GM13976 (cell line): ENCODE data around the gene NDUFA1.
"Not testable (repeated sequence)": the region's sequence is repeated elsewhere in the genome, so short reads cannot be mapped to it uniquely, and the experiment has no call there.

Experiments used
- DNase-seq: peaks from one replicate; pipeline ENCODE4 v3.0.0; 2012; ENCODE audit warnings: low spot score
- in situ Hi-C: fragments of 300-500 bp; cut with MboI; formaldehyde crosslinking; loops from one replicate; pipeline ENCODE4 v1.12.0; 2022; ENCODE audit warnings: low sequenced_read_pairs, mixed read lengths, inconsistent platforms; ENCODE audit not compliant: unreplicated experiment
- TF ChIP-seq, protein P1 (sequence below): IDR thresholded peaks from 2 replicates; pipeline ENCODE4 v1.5.1; 2012; ENCODE audit warnings: borderline replicate concordance, mild to moderate bottlenecking; ENCODE audit not compliant: insufficient read depth; ENCODE audit errors: extremely low read depth, missing control alignments, control extremely low read depth

Gene NDUFA1

GRCh38 chrX:119885554-119886428, 14.2 kb downstream of the NDUFA1 start:
- in situ Hi-C loops: no loop called here
- TF ChIP-seq, protein P1, sequence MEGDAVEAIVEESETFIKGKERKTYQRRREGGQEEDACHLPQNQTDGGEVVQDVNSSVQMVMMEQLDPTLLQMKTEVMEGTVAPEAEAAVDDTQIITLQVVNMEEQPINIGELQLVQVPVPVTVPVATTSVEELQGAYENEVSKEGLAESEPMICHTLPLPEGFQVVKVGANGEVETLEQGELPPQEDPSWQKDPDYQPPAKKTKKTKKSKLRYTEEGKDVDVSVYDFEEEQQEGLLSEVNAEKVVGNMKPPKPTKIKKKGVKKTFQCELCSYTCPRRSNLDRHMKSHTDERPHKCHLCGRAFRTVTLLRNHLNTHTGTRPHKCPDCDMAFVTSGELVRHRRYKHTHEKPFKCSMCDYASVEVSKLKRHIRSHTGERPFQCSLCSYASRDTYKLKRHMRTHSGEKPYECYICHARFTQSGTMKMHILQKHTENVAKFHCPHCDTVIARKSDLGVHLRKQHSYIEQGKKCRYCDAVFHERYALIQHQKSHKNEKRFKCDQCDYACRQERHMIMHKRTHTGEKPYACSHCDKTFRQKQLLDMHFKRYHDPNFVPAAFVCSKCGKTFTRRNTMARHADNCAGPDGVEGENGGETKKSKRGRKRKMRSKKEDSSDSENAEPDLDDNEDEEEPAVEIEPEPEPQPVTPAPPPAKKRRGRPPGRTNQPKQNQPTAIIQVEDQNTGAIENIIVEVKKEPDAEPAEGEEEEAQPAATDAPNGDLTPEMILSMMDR: no peak
- DNase-seq: no peak

DNA sequence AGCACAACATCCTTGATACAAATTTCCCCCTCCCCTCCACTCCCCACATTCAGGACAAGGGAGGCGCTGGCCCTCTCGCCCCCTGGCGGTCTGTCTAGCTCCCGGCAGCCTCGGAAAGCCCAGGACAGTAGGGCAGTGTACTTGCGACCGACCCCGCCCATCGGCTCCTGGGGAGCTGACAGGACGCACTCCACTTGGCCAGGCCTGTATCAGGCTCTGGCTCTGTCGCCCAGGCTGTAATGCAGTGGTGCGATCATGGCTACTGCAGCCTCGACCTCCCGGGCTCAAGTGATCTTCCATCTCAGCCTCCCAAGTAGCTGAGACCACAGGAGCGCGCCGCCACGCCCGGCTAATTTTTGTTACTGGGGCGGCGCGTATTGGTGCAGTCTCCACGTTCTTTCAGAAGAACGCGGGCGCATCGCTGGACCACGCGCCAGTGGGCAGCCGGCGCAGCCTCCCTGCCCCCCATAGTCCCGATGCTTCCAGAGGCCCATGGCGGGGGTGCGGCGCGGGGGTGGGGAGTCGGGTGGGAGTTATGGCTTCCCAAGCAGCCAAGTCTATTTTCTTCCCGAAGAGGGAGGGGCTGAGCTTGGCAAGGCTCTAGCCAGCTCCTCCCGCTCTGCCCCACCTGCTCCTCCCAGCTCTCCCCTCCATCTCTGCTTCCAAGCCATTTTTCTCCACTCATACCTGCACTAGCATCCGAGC, 16.2 kb downstream of the NDUFA1 start:
- in situ Hi-C loops: no loop called here
- DNase-seq: peak; percentile 65
- TF ChIP-seq, protein P1: peak; percentile 36

- DNase-seq, in situ Hi-C loops: not testable (repeated sequence)
These were observed 19.0 kb downstream of the NDUFA1 start for GRCh38 chrX:119890626-119891025.

GRCh38 chrX:119891961-119892692, 20.5 kb downstream of the NDUFA1 start:
- in situ Hi-C loops, DNase-seq: not testable (repeated sequence)

DNA sequence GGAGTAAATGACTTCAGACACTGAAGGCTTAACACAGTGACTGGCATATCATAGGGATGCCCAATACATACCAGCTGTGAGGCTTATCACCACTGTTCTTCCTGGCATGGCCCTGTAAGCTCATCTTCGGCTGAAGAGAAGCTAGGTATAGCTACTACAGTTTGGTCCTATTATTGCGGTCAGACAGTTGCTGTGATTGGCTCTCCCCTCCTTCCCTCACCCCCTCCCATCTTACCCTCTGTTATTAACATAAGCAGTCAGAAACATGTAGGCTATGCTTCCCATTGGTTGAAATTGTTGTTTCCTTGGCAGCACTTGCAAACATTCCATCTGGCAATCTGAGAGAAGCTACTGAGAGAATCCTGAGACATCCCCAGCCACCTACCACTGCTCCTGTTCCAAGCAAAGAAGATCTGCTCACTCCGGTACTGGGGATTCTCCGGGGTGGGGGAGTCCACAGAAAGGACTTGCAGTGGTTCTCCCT, 24.3 kb downstream of the NDUFA1 start, which contains the start of gene AKAP14:
Gene AKAP14, plus strand, starts transcription at position 51 of the 484 bp plus-strand sequence. CDS start 7,331 bp downstream, outside the sequence.
- in situ Hi-C loops: no loop called here
- no peak for DNase-seq
- TF ChIP-seq, protein P1: no peak

DNA sequence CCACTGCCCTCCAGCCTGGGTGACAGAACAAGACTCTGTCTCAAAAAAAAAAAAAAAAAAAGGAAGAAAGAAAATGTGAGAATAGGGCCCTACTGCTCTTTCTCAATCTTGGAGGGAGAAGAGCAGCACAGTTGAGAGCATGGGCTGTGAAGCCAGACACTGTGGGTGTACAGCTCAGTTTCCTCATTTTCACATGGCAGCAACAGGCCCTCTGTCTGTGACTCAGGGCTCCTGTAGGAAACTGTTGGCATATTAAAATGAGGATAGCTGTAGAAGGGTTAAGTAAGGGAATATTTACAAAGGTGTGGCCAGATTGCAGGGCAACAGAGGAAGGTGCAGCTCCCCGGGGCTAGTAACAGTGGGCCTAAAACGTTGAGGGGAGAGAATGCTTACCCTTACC, 27.5 kb downstream of the NDUFA1 start:
- no peak for DNase-seq
- TF ChIP-seq, protein P1: no peak
- in situ Hi-C loops: no loop called here

DNA sequence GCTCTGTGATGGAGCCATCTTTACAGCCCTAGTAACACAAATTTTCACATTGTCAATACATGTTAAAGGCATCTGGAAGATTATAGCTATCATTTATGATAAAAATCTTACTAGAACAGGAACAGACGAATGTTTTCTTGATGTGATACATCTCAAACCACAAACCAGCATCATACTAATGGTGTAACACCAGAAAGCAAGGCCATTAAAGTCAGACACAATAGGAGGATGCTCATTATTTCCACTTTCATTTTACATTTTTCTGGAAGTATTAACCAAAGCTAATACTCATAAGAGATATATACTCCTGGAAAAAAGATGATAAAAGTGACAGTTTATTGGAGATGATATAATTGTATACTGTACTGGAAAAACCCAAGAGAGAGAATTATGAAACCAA, 29.3 kb downstream of the NDUFA1 start:
- TF ChIP-seq, protein P1: no peak
- DNase-seq: no peak
- in situ Hi-C loops: no loop called here
